HCT116 (cell line): ENCODE measurements around the gene MEOX1. TPM values are rescaled to one million over a fixed set of nuclear protein-coding genes. Genes with fewer than 3 reads are reported as not detected.

Experiments
- ATAC-seq: fragments of 200-7000 bp; cut with Tn5 transposase; 2 replicates; pipeline ENCODE4 v1.9.1; 2020; ENCODE audit warnings: mild to moderate bottlenecking, moderate library complexity
- BruUV-seq: library from RNA; stranded (reverse); fragments of 400-500 nt; replicated peaks from 2 replicates; lab custom pipeline; 2021; lab: Mats Ljungman, UMichigan
- CTCF ChIA-PET: fragments of 300-600 bp; sonication (Branson Sonifier 250); formaldehyde crosslinking; loops from one replicate; lab custom pipeline; 2021; ENCODE audit warnings: antibody characterized with exemption; lab: Charles Lee
- POLR2A ChIA-PET: fragments of 300-600, 350-600 bp; sonication (Branson Sonifier 250); formaldehyde crosslinking; loops from one replicate; lab custom pipeline; 2021; ENCODE audit warnings: antibody characterized with exemption; lab: Charles Lee
- RAD21 ChIA-PET, 2 experiments: fragments of 300-600 bp; sonication (Branson Sonifier 250); formaldehyde crosslinking; loops; one replicate each; lab custom pipeline; 2023; ENCODE audit warnings: low total read pairs in 2 of 2; ENCODE audit not compliant: uncharacterized antibody in 2 of 2, unreplicated experiment in 2 of 2, low non-redundant PET in 1 of 2; lab: Charles Lee
- DNase-seq: peaks from one replicate; pipeline ENCODE4 v3.0.0-alpha.2; 2010; ENCODE audit warnings: low read depth, low spot score
- H2AFZ ChIP-seq: fragments of 200-600 bp; shearing (Covaris generic), sonication (generic); 2 replicates; pipeline ENCODE4 v1.6.1; 2017; ENCODE audit warnings: low read depth, mixed run types, mixed read lengths, antibody characterized with exemption, low read length; ENCODE audit not compliant: poor library complexity, severe bottlenecking
- H3K27ac ChIP-seq: 2 replicates; pipeline ENCODE4 v1.5.1; 2012; ENCODE audit warnings: low read depth, low read length
- H3K27me3 ChIP-seq: fragments of 200-600 bp; sonication (generic); 2 replicates; pipeline ENCODE4 v1.6.1; 2016; ENCODE audit warnings: mixed run types, low read length, mixed read lengths; ENCODE audit not compliant: insufficient read depth
- H3K36me3 ChIP-seq, 2 experiments: fragments of 200-500 bp in 1 of 2; fragments of 200-600 bp in 1 of 2; sonication (Bioruptor generic) in 1 of 2; sonication (generic) in 1 of 2; 2 replicates each; pipeline versions ENCODE4 v1.5.1 to v1.6.1; 2014 to 2016; ENCODE audit warnings: low read length in 2 of 2, inconsistent platforms in 1 of 2, mixed read lengths in 1 of 2, mixed run types in 1 of 2; ENCODE audit not compliant: insufficient read depth in 2 of 2, control insufficient read depth in 1 of 2
- H3K4me1 ChIP-seq, 2 experiments: fragments of 200-600 bp in 1 of 2; sonication (generic) in 1 of 2; 2 replicates each; pipeline versions ENCODE4 v1.5.1 to v1.6.1; 2012 to 2017; ENCODE audit warnings: low read length in 2 of 2, inconsistent platforms in 1 of 2, mild to moderate bottlenecking in 1 of 2, mixed read lengths in 1 of 2, mixed run types in 1 of 2, moderate library complexity in 1 of 2; ENCODE audit not compliant: insufficient read depth in 2 of 2, control insufficient read depth in 1 of 2
- H3K4me2 ChIP-seq: fragments of 200-600 bp; sonication (generic); 2 replicates; pipeline ENCODE4 v1.6.1; 2017; ENCODE audit warnings: mixed run types, low read length, mixed read lengths
- H3K4me3 ChIP-seq, 2 experiments: fragments of 200-600 bp in 1 of 2; sonication (generic) in 1 of 2; replicated peaks in 1 of 2; 2 replicates each; pipeline ENCODE4 v1.5.1; 2011 to 2016; ENCODE audit warnings: low read length in 2 of 2, control low read depth in 1 of 2, low read depth in 1 of 2, mild to moderate bottlenecking in 1 of 2, mixed read lengths in 1 of 2, mixed run types in 1 of 2
- H3K79me2 ChIP-seq: fragments of 200-600 bp; sonication (generic); 2 replicates; pipeline ENCODE4 v1.6.1; 2017; ENCODE audit warnings: mild to moderate bottlenecking, mixed run types, low read length, moderate library complexity, mixed read lengths; ENCODE audit not compliant: insufficient read depth
- H3K9ac ChIP-seq: fragments of 200-600 bp; sonication (generic); 2 replicates; pipeline ENCODE4 v1.6.1; 2016; ENCODE audit warnings: low read length, mixed read lengths
- H3K9me2 ChIP-seq: fragments of 200-600 bp; sonication (generic), shearing (Covaris generic); 2 replicates; pipeline ENCODE4 v1.6.1; 2017; ENCODE audit warnings: mixed run types, mild to moderate bottlenecking, moderate library complexity; ENCODE audit not compliant: insufficient read depth
- H3K9me3 ChIP-seq, 2 experiments: fragments of 200-500 bp in 1 of 2; fragments of 200-600 bp in 1 of 2; sonication (Bioruptor generic) in 1 of 2; sonication (generic) in 1 of 2; 2 replicates each; pipeline ENCODE4 v1.6.1; 2014 to 2017; ENCODE audit warnings: low read length in 2 of 2, mixed read lengths in 2 of 2, inconsistent platforms in 1 of 2, low read depth in 1 of 2, mild to moderate bottlenecking in 1 of 2, mixed run types in 1 of 2, moderate library complexity in 1 of 2; ENCODE audit not compliant: control insufficient read depth in 1 of 2, insufficient read depth in 1 of 2
- H4K20me1 ChIP-seq: fragments of 200-600 bp; sonication (generic), shearing (Covaris generic); 2 replicates; pipeline ENCODE4 v1.6.1; 2017; ENCODE audit warnings: mixed run types, mild to moderate bottlenecking, moderate library complexity; ENCODE audit not compliant: insufficient read depth
- ATF3 ChIP-seq: IDR thresholded peaks from 2 replicates; pipeline ENCODE4 v1.6.1; 2012
- CBX3 ChIP-seq: IDR thresholded peaks from 2 replicates; pipeline ENCODE4 v1.6.1; 2012; ENCODE audit warnings: low read depth
- CEBPB ChIP-seq: IDR thresholded peaks from 2 replicates; pipeline ENCODE4 v1.6.1; 2012; ENCODE audit warnings: low read depth
- CTCF ChIP-seq, 3 experiments: fragments of 200-600 bp in 1 of 3; sonication (generic) in 1 of 3; IDR thresholded peaks in 2 of 3; conservative IDR thresholded peaks in 1 of 3; 2 replicates each; pipeline ENCODE4 v1.5.1; 2012 to 2017; ENCODE audit warnings: low read depth in 2 of 3, low read length in 2 of 3, antibody characterized with exemption in 1 of 3, borderline replicate concordance in 1 of 3, control low read depth in 1 of 3, mild to moderate bottlenecking in 1 of 3, mixed read lengths in 1 of 3, mixed run types in 1 of 3, moderate library complexity in 1 of 3; ENCODE audit not compliant: insufficient read depth in 1 of 3
- EGR1 ChIP-seq: IDR thresholded peaks from 2 replicates; pipeline ENCODE4 v1.6.1; 2012; ENCODE audit warnings: low read depth
- ELF1 ChIP-seq: IDR thresholded peaks from 2 replicates; pipeline ENCODE4 v1.6.1; 2012; ENCODE audit warnings: low read depth, borderline replicate concordance
- EZH2 ChIP-seq: fragments of 200-600 bp; sonication (generic); IDR thresholded peaks from 2 replicates; pipeline ENCODE4 v1.6.1; 2017; ENCODE audit warnings: antibody characterized with exemption, mixed run types
- EZH2phosphoT487 ChIP-seq: fragments of 200-600 bp; IDR thresholded peaks from 2 replicates; pipeline ENCODE4 v1.6.1; 2018; ENCODE audit warnings: antibody characterized with exemption, borderline replicate concordance
- JUND ChIP-seq: IDR thresholded peaks from 2 replicates; pipeline ENCODE4 v1.6.1; 2012
- RAD21 ChIP-seq: IDR thresholded peaks from 2 replicates; pipeline ENCODE4 v1.6.1; 2012; ENCODE audit warnings: low read depth, mild to moderate bottlenecking
- REST ChIP-seq: IDR thresholded peaks from 2 replicates; pipeline ENCODE4 v1.6.1; 2012; ENCODE audit warnings: low read depth
- SIN3A ChIP-seq: IDR thresholded peaks from 2 replicates; pipeline ENCODE4 v1.6.1; 2012; ENCODE audit warnings: low read depth
- SP1 ChIP-seq: IDR thresholded peaks from 2 replicates; pipeline ENCODE4 v1.6.1; 2012; ENCODE audit warnings: low read depth
- SRF ChIP-seq: IDR thresholded peaks from 2 replicates; pipeline ENCODE4 v1.6.1; 2012; ENCODE audit warnings: low read depth
- TCF7L2 ChIP-seq: IDR thresholded peaks from 2 replicates; pipeline ENCODE4 v1.7.0; 2011; ENCODE audit warnings: borderline replicate concordance, inconsistent platforms; ENCODE audit not compliant: insufficient read depth, insufficient read length; ENCODE audit errors: extremely low read depth
- YY1 ChIP-seq: IDR thresholded peaks from 2 replicates; pipeline ENCODE4 v1.6.1; 2011; ENCODE audit warnings: low read length, low read depth, moderate library complexity, mild to moderate bottlenecking; ENCODE audit not compliant: insufficient replicate concordance; ENCODE audit errors: extremely low read depth
- intact Hi-C: fragments of 100-400 bp; cut with micrococcal nuclease; formaldehyde crosslinking; loops from 2 replicates; pipeline ENCODE4 v1.10.0; 2022
- total RNA-seq: library from RNA; stranded (reverse); gene quantifications from one replicate; pipeline ENCODE4 v1.2.1, GENCODE V29; 2021; ENCODE audit not compliant: unreplicated experiment

The MEOX1 gene
- total RNA-seq, 1 experiment from 2014 or later, result not detected

GRCh38 chr17:43680461-43680860 lies 18.7 kb upstream of the MEOX1 start:
- no peak for TF ChIP-seq ELF1
- no peak for TF ChIP-seq CBX3
- no peak for TF ChIP-seq ATF3
- TF ChIP-seq TCF7L2, result no peak
- TF ChIP-seq YY1, result no peak
- no peak for TF ChIP-seq EZH2
- TF ChIP-seq EZH2phosphoT487, result no peak
- no peak for TF ChIP-seq REST
- no peak for TF ChIP-seq RAD21
- no peak for TF ChIP-seq CTCF (IDR thresholded peaks at IDR 0.05 in 2 of 3, conservative IDR thresholded peaks at IDR 0.05 in 1 of 3; ENCODE audit: borderline replicate concordance in 1 of 3, insufficient read depth in 1 of 3, low read depth in 2 of 3, low read length in 2 of 3)
- no peak for TF ChIP-seq SP1
- TF ChIP-seq SRF, result no peak
- no peak for TF ChIP-seq SIN3A
- TF ChIP-seq JUND, result no peak
- TF ChIP-seq EGR1, result no peak
- TF ChIP-seq CEBPB, result no peak
- Histone ChIP-seq H3K9ac (no peak overlapping the region), H3K36me3 (no peaks in the 10 kb centered on the region), H3K4me2 (no peak overlapping the region), H3K9me2 (no peaks in the 10 kb centered on the region), H3K4me3 (no peak overlapping the region), H2AFZ (no peak overlapping the region), H3K27ac (no peak overlapping the region), H3K4me1 (peaks cover 0 to 11% of the 10 kb centered on the region in 2 experiments; a peak in 3 of 4 replicates), H3K9me3 (no peaks in the 10 kb centered on the region), H4K20me1 (no peaks in the 10 kb centered on the region), H3K79me2 (no peaks in the 10 kb centered on the region), H3K27me3 (no peaks in the 10 kb centered on the region)
- intact Hi-C loops, result no loop called here
- CTCF ChIA-PET, result no interaction called here
- RAD21 ChIA-PET, result no interaction called here
- ATAC-seq (no peak), DNase-seq (no peak)
- no TSS peak for BruUV-seq
- POLR2A ChIA-PET, result no interaction called here
